B cell (primary cell): Measurements from ENCODE around the gene CASK.

Source experiments
- EZH2 ChIP-seq: IDR thresholded peaks from 2 replicates; pipeline ENCODE4 v1.6.1; 2012; ENCODE audit warnings: borderline replicate concordance, low read depth, mild to moderate bottlenecking, moderate library complexity, low read length; ENCODE audit not compliant: insufficient read depth, poor library complexity, severe bottlenecking
- TF ChIP-seq, protein P1 (sequence below): fragments of 200-600 bp; IDR thresholded peaks from one replicate; pipeline ENCODE4 v1.8.0; 2022; ENCODE audit warnings: antibody characterized with exemption, mild to moderate bottlenecking

- TF ChIP-seq, protein P1, sequence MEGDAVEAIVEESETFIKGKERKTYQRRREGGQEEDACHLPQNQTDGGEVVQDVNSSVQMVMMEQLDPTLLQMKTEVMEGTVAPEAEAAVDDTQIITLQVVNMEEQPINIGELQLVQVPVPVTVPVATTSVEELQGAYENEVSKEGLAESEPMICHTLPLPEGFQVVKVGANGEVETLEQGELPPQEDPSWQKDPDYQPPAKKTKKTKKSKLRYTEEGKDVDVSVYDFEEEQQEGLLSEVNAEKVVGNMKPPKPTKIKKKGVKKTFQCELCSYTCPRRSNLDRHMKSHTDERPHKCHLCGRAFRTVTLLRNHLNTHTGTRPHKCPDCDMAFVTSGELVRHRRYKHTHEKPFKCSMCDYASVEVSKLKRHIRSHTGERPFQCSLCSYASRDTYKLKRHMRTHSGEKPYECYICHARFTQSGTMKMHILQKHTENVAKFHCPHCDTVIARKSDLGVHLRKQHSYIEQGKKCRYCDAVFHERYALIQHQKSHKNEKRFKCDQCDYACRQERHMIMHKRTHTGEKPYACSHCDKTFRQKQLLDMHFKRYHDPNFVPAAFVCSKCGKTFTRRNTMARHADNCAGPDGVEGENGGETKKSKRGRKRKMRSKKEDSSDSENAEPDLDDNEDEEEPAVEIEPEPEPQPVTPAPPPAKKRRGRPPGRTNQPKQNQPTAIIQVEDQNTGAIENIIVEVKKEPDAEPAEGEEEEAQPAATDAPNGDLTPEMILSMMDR = no peak
- TF ChIP-seq EZH2 = no peak
Observed at GRCh38 chrX:41688835-41689234, 234.5 kb downstream of the CASK start, which contains the start of gene GPR34.
